Cortex of kidney (tissue), 1 donor: ENCODE measurements around the gene MAPK11.

Source experiments
- DNase-seq: peaks from one replicate; lab custom pipeline; 2025; lab: John Stamatoyannopoulos, UW

MAPK11 gene

GRCh38 chr22:50260801-50261614, 9.2 kb downstream of the MAPK11 start:
- DNase-seq: no peak

- no peak for DNase-seq
These were observed 9.8 kb downstream of the MAPK11 start for GRCh38 chr22:50260434-50260800.

GRCh38 chr22:50259302-50259701, 10.9 kb downstream of the MAPK11 start:
- no peak for DNase-seq

DNA sequence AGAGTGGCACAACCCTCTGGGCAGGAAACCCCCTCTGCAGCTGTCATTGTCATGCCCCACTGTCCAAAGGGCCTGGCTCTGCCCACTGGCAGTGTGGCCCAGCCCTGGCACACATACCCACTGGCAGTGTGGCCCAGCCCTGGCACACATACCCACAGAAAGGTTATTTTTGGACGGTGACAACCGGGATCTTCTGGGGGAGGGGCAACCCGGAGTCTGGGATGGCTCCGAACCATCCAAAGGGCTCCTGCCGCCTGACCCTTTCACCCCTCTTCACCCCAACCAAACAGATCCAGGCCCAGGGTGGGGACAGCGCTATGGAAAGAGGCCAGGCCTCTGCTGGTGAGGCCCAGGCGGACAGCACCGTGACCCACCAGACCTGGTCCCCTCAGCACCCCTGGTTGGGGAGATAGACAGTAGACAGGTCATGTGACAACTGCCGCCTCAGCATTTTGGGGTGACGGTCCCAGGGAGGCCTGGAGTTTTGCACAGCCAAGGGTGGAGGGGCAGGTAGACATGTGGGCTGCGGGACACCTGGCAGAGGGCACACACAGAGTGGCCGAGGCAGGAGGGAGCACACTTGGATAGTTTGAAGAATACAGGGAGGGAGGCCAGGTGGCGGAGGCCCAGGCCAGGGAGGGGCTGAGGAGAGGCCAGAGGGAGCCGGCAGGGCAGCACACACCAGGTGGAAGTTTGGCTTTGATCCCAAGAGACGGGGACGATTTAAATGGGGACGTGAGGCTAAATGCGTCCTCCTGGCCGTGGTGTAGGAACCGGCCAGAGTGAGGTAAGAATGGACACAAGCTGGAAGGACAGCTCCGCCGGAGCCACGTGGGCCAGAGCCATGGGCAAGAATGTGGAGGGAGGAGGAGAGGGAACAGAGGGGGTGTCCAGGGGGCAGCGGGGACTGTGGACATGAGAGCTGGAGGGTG, 11.6 kb downstream of the MAPK11 start:
- DNase-seq: no peak

- DNase-seq: no peak
These were observed 12.5 kb downstream of the MAPK11 start for GRCh38 chr22:50257451-50258360.

DNA sequence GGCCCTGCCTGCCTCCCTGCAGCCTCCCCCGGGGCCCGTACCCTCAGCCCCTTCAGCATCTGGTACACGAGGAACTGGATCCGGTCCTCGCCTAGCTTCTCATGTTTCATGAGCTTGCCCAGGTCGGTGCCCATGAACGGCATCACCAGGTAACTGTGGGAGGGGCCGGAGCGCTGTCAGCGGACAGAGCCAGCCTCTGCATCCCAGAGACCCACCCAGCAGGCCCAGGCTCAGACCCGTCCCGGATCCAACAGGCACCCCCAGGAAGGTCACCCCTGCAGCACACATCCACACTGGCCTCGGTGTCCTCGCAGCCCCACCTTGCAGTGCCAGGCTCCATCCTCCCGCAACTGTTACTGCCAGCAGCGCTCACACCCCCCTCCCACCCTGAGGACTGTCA, 13.1 kb downstream of the MAPK11 start:
- DNase-seq: no peak

DNA sequence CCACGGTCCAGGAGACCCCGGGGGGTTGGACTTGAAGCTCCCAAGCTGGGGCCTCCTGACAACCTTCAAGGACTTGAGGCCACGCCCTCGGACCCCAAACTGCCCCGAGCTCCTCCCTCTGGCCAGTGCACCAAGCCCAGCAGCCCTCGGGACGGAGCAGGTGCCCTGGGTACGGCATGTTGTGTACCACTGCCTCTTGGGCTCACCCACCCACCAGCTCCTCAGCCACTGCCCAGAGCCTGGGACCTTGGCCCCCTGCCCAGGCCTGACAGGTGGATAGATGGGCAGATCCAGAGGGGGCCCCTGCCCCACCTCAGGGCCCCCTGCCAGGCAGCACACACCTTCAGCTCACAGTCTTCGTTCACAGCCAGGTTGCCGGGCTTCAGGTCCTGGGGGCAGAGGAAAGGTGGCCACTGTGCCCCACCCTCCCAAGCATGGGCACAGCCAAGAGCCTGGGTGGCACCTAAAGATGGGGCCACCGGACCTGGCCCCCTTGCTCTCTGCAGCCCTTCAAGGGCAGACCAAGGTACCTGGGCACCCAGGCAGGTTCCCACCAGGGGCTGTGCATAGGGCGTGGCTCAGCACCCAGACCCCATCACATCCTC, 13.8 kb downstream of the MAPK11 start:
- DNase-seq: no peak

- DNase-seq: no peak
These were observed 14.6 kb downstream of the MAPK11 start for GRCh38 chr22:50255607-50256006.

DNA sequence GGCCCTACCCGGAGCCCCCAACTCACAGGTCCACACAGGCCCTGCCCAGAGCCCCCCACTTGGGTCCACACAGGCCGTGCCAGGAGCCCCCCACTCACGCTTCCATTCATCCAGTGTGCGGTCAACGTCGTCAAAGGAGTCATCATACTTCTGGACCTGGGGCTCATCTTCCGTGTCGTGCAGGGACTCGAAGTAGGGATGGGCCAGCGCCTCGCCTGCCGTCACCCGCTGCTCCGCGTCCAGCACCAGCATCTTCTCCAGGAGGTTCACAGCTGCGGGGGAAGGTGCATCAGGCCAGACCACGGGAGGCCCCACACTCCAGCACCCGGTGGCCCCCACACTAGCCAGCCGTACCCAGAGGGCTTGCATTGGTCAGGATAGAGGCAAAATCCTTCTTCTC, 15.1 kb downstream of the MAPK11 start:
- no peak for DNase-seq

DNA sequence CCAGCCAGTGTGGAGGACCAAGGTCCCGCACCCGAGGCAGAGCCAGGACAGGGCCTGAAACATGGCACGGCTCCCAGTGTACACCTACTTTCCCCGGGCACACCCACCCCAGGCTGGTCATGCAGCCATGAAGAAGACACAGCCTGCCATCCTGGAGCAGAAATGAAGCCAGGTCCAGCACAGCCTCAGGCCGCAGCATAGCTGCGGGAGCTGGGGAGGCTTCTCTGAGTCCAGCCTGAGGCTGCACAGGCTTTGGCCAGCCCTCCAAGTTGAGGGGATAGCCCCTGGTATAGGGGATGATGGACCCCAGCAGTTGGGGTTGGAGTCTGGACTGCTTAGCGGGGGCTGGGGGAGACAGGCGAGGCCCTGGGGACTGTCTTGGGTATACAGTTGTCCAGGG, 16.2 kb downstream of the MAPK11 start:
- DNase-seq: no peak

- DNase-seq: no peak
These were observed 16.9 kb downstream of the MAPK11 start for GRCh38 chr22:50253046-50253915.

GRCh38 chr22:50252082-50253045, 17.8 kb downstream of the MAPK11 start:
- no peak for DNase-seq

DNA sequence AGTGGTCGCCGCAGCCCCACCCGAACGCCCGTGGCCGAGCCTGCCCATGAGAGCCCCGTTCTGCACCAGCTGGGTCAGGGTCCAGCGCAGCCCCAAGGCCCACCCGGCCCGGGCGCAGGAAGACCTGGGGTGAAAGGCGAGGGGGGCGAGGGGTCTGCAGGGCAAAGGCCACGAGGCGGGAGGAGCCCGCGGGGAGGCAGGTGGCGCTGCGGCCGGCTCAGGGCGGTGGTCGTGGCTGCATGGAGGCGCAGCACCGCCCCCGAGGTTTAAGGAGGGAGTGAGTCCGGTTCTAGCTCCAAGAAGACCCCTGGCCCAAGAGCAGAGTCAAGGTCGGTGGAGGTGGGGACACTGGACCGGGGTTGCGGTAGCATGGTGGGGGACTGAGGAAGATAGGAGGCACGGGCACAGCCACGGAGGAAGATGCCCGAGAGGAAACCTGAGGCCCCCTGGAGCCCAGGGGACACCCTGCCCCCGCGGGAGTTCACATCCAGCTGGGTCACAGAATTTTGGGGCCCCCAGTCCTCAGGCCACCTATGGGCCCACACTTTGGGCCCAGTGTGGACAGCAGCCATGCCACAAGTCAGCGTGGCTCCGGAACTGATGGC, 18.6 kb downstream of the MAPK11 start:
- no peak for DNase-seq

GRCh38 chr22:50250555-50251476, 19.4 kb downstream of the MAPK11 start, which contains the start of gene HDAC10:
HDAC10 (minus strand) TSS chr22:50251265; CDS start chr22:50251032, 233 bp downstream.
- DNase-seq: no peak

GRCh38 chr22:50250249-50250554, 20.0 kb downstream of the MAPK11 start:
- DNase-seq: no peak

GRCh38 chr22:50249341-50250248, 20.6 kb downstream of the MAPK11 start:
- DNase-seq: no peak
